COLO668 (cell line): ENCODE measurements around the gene SLC36A1.
A peak's percentile ranks its signal among the peaks of the same experiment; 100 is the strongest.
"Not testable (repeated sequence)": the region's sequence is repeated elsewhere in the genome, so short reads cannot be mapped to it uniquely, and the experiment has no call there.

ENCODE experiments used
- DNase-seq: peaks from one replicate; lab custom pipeline; 2025; ENCODE audit not compliant: unreplicated experiment; lab: John Stamatoyannopoulos, UW

The SLC36A1 gene

DNA sequence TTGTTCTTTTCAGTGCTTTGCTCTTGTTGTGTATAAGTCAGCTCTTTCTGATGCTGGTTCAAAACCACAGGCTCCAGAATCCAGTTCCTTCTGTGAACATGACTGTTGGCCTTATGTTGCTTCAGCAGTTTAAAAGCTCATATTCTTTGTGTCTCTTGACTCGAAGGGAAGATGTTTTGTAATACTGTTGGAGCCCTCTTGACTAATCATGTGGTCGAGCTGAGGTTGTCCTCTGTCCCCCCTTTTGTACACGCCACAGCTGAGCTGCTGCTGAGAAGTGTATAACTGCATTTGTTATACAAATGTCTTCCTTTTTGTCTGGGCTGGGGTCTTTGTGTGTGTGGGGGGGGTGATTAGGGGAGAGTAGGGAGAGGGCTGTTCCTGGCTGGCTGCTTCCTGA lies 35.8 kb downstream of the SLC36A1 start:
- DNase-seq = no peak

DNA sequence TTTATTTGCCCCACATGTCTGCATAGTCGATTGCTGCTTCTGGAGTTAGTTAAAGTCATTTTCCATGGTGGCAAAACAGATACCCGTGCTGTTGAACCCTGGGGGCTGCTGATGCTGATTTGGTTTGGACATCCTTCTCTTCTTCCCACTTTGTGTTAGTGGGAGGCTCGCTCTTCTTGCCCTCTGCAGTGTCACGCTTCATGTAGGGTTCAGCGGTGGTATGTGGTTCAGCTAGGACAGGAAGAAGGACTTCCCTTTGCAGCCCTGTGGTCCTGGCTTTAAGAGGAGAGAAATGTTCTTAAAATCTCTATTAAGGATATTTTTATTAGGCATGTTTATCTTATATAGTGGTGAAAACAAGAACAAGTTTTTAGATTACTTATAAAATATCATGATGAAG lies 36.2 kb downstream of the SLC36A1 start:
- no peak for DNase-seq

DNA sequence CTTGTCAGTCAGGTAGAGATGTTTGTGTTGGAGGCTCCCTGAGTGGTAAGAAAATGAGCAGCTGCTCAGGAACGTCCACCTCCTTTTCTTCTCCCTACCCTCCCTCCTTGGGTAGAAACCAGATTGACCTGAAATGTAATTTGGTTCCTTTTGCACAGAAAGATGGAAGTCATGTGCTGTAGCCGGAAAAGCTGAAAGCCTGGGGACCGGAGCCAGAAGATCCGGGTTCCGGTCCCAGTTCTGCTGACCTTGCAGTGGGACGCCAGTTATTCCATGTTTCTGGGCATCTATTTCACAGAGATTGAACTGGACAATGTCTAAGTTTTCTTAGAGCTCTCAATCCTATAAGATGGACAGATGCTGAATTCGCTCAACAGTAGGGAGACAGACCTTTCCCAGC lies 40.1 kb downstream of the SLC36A1 start:
- DNase-seq = no peak

DNA sequence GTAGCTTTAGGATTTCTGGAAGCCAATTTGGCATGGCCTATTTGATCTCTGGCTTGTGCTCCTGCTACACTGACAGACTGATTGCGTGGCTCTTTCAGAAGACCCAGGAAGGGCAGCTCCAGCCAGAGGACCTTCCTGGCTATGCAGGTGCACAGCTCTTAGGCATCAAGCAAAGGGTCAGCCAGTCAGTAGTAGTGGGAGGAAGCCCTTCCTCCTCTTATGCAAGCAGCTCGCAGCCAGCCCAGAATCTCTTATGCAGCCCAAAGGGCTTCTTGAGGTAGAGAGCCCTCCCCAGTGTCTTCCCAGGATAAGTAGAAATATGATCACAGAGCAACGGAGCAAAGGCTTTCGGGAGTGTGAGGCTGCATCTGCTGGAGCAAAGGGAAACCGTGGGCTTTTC lies 43.2 kb downstream of the SLC36A1 start:
- no peak for DNase-seq

DNA sequence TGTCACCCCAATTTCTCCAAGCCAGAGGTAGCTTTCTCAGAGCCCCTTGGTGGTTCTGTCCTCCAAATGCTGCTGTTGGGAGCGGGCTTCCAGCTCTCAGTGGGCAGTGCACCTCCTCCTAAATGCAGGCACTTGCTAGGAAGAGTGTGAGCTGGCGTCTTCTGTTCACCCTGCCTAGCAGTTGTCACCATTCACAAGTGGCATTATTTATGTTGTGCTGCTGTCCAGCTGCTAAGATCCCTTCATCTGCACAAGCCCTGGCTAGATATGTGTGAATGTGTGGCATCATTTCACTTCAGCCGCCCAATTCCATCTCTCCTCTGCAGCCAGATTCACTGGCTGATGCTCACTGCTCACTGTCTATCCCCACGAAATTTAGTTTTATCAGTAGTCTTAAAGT lies 43.7 kb downstream of the SLC36A1 start:
- no peak for DNase-seq

DNA sequence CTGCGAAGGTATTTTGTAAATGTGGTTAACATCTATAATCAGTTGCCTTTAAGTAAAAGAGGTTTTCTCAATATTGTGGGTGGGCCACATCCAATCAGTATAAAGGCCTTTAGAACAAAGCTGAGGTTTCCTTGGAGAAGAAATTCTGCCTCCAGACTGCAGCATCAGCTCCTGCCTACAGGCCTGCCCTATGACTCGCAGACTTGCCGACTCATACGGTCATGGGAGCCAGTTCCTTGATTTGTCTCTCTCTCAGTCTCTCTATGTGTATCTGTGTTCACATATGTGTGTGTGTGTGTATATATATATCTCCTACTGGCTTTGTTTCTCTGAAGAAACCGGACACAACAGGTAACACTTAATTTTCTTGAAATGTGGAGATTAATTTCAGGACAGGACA lies 45.3 kb downstream of the SLC36A1 start:
- DNase-seq = peak; percentile 6

DNA sequence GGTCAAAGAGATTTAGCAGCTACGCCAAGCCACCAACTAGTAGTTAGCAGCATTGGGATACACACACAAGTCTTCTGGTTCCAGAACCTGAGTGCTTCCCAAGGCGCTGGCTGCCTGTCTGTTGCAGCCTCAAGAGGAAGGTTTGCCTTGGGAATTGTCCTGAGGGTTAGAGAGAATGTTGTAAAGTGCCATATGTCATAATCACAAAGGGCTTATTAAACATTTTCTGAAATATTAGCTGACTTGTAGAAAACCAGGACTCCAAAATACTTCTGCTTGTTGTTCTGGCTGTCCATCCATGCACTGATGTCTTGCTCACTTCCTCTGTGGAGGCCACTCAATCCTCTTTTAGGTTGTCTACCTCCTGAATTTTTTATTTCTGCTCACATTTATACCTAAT lies 46.3 kb downstream of the SLC36A1 start:
- no peak for DNase-seq

DNA sequence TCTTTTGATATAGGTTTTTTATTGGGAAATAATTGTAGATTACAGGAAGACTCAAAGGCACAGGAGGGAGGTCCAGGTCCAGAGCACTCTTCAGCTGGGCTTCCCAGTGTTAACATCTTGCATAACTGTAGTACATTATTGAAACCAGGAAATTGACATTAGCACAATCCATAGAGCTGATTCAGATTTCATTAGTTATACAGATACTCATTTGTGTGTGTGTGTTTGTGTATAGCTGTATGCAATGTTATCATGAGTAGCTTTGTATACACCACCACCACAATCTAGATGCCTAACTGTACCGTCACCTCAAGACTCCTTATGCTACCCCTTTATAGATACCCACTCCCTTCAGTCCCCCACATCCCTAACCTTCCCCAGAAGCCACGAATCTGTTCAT lies 47.9 kb downstream of the SLC36A1 start:
- no peak for DNase-seq

DNA sequence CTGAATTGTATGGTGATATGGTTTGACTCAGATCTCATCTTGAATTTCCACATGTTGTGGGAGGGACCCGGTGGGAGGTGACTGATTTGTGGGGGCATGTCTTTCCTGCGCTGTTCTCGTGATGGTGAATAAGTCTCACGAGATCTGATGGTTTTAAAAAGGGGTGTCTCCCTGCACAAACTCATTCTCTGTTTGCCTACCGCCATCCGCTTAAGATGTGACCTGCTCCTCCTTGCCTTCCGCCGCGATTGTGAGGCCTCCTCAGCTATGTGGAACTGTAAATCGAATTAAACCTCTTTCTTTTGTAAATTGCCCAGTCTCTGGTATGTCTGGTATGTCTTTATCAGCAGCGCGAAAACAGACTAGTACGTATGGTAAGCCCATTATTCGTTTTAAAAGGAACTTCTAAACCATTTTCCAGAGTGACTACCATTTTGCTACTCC lies 48.7 kb downstream of the SLC36A1 start:
- no peak for DNase-seq

DNA sequence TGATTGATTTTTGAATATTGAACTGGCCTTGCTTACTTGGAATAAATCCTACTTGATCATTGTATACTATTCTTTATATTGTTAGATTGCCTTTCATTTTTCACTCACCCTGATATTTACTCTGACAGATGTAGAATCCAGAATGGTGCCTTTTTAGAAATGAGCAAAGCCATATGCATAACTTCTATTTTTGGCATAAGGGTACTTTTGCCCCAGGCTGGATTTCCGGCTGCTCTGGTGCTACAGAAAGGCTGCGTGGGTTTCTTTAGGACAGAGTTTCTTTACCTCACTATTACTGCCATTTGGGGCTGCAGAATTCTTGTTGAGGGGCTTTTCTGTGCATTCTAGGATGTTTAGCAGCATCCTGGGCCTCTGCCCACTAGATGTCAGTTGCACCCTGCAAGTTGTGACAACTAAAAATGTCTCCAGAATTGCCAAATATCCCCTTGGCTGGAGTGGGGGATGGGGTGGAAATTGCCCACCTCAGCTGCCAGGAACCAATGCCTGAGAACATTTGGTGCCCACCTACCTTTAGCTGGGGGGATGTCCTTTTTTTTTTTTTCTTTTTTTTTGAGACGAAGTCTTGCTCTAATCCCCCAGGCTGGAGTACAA lies 50.1 kb downstream of the SLC36A1 start:
- no peak for DNase-seq

DNA sequence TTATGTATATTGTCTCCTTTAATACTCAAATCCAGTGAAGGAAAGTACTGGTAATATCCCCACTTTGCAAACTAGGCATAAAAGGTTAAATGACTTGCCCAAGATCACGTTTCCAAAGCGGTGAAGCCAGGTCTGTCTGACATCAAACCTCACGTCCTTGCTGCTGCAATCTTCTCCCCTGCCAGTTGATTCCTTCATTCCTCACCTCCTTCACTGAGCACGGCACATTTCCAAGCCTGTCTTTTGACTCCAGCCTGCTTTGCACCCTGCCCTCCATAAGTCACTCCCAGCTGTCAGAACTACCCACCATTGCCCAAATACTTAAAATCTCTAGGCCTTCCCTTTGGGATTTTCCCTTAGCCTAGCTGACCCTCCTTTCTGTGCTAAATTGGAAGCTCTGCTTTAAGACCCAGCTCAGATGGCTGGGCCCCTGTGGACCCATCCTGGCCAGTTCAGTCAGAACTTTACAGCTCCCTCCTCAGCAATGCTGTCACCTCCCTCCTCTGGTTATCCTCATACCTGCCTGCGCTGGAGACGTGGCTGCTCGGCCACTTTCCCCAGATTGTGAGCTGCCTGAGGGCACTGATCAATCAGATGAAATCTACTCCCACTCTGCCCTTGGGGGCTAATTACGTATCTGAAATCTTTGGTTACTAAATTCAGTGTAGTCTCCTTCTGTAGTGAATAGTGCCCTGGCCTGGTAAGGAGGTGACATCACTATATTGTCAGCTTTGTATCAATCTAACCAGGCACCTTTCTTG lies 51.2 kb downstream of the SLC36A1 start:
- DNase-seq = no peak

DNA sequence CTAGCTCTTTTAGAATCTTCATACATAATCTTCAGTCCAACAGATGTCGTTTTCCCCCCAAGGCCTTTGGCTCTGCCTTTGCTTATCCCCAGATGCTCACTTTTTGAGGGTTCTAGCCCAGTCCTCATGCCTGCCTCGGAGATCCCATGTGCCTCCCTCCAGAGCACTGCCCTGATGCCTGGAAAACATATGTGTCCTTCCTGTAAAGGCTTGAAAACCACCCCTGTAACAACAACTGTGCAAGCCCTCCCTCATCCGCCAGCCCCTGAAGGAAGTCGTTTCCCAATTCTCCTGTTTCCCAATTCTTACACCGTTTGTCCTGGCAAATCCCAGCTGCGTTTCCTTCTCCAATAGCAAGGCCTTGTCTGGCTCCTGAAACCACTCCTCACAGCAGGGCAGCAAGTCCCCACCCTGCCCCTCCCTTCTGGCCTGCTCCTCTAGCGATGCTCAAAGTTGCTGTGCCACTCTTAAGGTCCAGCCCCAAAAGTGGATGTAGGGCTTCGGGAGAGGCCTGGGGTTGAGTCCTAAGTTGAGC lies 52.2 kb downstream of the SLC36A1 start:
- DNase-seq = no peak

DNA sequence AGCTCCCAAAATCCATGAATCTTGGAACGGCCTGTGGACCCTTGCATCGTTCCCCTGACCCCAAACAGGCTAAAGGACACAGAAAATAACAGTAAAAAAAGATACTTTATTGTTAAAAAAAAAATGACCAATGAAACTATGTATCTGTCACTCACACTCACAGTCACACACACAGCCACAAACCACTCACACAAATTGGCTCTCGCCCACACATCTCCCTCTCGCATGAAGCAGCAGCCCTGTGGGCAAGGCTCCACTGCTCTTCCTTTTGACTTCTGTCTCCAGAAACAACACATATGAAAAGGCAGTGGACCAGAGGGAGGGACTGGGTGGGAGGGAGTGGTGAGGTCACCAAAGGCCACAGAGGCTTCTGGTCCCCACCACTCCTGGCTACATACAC lies 56.6 kb downstream of the SLC36A1 start:
- no peak for DNase-seq

DNA sequence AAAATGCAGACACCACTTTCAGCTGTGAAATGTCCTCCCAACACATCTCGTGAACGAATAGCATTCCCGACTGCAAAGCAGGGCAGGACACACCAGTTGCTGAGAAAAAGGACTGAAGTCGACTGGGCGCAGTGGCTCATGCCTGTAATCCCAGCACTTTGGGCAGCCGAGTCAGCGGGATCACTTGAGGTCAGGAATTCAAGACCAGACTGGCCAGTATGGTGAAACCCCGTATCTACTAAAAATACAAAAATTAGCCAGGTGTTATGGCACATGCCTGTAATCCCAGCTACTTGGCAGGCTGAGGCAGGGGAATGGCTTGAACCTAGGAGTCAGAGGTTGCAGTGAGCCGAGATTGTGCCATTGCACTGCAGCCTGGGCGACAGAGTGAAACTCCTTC lies 60.9 kb downstream of the SLC36A1 start:
- DNase-seq = not testable (repeated sequence)

DNA sequence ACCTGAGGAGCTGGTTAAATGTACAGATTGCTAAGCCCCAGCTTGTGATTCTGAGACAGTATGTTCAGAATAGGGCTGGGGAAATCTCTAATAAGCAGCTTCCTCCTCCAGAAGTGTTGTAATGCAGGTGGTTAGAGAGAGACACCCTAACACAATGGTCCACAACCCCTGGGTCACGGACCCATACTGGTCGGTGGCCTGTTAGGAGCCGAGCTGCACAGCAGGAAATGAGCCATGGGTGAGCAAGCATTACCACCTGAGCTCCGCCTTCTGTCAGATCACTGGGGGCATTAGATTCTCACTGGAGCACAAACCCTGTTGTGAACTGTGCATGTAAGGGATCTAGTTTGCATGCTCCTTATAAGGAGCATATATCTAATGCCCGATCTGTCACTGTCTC lies 61.8 kb downstream of the SLC36A1 start:
- DNase-seq = no peak

DNA sequence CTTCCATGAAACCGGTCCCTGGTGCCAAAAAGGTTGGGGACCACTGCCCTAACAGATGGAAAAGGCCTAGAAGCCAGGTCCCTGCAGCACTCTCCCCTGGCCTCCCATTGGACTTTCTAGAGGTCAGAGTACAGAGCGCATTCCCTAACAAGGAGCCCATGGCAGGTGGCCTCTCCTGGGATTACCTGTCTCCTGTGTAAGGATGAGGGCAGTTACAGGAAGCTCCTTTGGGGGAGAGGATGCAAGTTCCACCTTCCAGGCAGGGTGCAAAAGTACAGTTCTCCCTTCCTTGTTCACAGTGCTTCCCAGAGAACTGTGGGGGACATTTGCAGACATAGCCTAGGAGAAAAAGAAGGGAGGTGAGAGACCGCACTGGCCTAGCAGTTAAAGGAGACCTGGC lies 62.4 kb downstream of the SLC36A1 start:
- no peak for DNase-seq

DNA sequence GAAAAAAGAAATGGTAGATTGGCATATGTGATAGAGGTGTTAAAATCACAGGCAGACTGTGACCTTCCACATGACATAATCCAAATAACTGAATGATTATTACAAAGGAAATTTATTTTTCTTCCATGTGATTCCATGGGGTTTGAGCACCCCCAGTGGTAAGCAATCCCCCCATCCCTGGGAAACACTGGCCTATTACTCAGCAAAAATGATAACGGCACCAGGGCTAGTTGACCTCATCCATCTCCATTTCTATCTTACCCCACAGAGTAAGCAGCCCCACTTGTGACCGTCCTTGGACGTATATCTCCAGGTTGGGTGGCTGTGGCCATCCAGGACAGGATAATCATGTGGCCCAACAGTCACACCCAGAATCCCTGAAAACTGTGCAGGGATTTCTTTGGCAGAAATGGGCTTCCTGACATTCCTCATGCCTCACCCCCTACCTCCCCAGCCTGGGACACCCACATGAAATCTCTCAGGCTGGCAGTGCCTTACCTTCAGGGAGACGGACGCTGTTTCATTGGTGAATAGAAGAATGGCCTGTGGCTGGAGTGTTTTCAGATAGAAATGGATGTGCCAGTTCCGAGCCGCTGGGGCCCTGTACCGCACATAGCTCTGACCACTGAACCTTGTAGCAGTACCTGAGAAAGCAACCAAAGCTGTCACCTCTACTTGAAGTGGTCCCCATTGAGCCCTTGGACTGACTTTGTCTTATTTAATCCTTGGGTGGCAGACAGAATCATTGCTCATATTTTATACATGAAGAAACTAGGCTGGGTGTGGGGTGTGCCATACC lies 69.9 kb downstream of the SLC36A1 start:
- no peak for DNase-seq

DNA sequence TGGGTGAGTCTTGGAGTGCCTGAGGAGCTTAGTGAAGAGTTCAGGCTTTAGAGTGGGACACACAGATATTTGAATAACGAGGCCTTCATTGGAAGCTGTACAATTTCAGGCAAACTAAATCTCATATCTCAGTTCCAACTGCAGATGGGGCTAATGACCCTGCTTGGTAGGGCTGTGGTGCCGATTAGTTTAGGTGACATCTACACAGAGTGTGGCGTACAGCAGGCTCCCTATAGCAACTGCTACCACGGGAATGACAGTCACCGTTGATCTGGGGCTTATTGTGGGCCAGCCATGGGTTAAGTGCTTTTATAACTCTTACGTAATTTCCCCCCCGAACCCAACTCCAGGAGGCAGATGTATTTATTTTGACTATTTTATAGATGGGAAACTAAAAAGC lies 72.9 kb downstream of the SLC36A1 start:
- DNase-seq = no peak

DNA sequence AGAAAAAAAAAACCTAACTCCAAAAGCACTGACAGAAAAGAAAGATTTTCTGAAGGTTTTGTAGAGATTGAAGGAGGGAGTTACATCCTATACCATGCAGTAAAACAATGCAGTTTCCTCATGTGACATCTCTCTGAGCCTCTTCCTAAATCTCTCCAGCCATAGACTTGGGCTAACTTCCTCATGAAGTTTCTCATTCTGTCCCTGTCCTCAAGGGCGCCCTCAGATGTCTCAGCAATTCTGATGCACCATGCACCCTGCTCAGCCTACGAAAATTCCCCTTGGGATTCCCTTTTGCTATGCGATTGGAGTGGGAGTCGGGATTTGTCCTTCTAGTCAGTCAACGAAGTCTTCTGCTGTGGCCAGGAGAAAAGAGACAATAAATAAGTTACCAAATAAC lies 74.8 kb downstream of the SLC36A1 start:
- no peak for DNase-seq

DNA sequence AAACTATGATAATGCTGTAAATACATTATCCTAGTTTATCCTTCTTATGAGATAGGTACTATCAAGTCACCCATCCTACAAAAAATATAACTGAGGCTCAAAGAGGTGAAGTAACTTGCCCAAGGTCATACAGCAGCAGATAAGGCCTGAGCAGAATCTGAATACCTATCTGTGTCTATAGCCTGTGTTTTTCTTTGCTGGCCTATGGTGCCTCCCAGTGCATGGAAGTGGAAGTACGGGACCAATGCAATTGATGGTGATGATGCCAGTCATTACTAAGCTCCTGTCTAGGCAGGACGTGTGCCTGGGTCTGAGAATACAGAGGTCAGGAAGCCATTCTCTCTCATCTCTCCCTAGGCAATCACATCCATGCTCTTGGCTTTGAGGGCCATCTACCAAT lies 75.9 kb downstream of the SLC36A1 start:
- DNase-seq = peak; percentile 12

DNA sequence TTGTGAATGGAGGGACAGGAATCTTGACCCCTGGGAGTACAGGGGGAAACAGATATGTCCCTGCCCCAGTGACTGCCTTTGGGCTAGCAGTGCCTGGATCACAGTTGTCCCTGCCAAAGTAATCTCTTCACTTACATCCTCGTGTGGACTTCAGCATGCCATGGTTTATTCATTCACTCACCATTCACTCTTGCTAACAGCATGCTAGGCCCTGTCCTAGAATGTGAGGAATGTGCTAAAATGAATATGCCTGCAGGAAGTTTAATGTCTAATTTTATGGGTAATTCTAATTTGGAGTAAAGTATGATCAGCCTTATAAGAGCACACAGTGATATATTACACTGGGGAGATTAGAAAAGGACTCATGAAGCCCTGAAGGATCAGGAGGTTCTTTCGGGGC lies 80.8 kb downstream of the SLC36A1 start:
- no peak for DNase-seq

DNA sequence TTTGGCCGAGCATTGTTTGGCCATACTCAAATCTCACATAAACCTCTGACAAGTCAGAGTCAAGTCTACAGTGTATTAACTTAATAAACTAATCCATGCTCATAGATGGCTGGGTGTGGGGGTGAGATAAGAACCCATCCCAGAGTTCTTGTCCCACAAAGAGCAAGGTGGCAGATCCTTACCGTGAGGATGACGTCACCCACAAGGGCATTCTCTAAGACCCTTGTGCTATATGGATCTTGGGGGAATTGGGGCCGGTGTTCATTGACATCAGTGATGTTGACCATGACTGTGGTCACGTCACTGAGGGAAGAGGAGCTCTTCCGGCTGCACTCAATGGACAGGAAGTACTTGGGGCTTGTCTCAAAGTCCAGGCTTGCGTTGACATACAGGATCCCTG lies 81.6 kb downstream of the SLC36A1 start:
- no peak for DNase-seq
